HG03378 (cell line): ENCODE measurements around the gene MYLK.

Experiments
- ATAC-seq: cut with Tn5 transposase; IDR thresholded peaks from one replicate; pipeline ENCODE4 v1.9.1; 2021; ENCODE audit warnings: mild to moderate bottlenecking, moderate library complexity; ENCODE audit not compliant: unreplicated experiment

Gene MYLK

GRCh38 chr3:123778991-123779622 is 105.0 kb downstream of the MYLK start:
- ATAC-seq, result no peak

DNA sequence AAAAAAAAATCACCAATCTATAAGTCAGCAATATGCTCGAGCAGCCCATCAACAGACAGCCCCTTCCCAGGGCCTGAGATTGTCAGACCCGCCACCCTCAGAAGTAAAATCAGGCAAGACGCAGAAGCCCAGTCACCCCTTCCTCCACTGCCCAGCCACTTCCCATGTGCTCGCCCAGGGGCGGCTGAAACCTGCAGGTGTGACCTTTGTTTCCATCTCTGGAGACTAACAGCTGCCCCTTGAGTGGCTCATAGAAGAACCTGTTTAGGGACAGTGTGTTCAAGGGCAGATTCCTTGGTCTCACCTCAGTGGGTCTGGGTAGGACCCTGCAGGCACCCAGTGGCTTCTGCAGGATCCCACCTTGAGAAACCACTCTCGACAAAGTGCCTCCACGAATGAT is 105.6 kb downstream of the MYLK start:
- ATAC-seq, result no peak

DNA sequence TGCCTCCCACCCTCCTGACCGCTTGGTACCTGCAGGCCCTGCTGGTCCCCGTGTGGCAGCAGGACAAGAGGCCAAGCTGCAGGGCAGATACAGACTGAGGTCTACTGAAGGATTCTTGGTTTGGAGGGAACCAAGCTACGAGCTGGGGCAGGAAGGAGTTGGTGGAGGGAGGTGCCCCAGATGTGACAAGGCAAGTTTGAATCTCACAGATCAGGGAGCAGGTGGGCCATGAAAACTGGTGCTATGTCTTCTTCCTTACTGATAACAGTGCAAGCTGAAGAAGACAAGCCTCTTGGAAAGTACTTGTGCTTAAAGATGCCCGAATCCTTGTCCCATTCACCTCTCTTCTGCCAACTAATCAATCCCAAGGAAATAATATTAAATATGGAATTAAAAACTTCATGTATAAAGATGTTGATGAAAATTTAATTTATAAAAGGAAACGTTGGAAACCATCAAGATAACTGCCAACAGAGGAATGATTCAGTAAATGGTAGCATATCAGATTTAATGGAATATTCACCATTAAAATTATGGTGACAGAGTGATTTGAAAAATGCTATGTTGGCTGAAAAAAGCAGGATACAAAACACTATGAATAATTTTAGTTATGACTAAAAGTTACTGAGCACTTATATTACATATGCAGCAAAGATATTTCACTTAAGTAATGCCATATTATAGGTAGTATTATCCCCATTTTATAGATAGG is 107.9 kb downstream of the MYLK start:
- ATAC-seq, result no peak

- no peak for ATAC-seq
These were observed 109.7 kb downstream of the MYLK start for GRCh38 chr3:123774474-123774873.

- no peak for ATAC-seq
These were observed 110.3 kb downstream of the MYLK start for GRCh38 chr3:123773681-123774431.

DNA sequence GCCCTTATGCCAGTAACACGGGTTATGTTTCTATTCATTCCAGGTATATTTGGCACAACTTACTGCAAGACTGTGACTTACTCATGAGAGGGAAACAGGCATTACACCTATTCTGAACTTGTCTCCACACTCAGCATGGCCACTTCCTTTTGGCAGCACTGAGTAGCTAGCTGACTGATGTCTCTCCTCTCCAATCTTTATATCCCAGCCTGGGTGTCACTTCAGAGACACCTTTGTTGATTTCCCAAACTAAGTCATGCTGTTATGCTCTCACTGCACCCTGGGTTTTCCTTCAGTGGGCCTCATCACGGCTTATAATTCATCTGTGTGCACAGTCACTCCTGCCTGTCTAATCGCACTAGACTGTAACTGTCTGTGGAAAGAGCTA is 114.8 kb downstream of the MYLK start:
- ATAC-seq, result no peak

DNA sequence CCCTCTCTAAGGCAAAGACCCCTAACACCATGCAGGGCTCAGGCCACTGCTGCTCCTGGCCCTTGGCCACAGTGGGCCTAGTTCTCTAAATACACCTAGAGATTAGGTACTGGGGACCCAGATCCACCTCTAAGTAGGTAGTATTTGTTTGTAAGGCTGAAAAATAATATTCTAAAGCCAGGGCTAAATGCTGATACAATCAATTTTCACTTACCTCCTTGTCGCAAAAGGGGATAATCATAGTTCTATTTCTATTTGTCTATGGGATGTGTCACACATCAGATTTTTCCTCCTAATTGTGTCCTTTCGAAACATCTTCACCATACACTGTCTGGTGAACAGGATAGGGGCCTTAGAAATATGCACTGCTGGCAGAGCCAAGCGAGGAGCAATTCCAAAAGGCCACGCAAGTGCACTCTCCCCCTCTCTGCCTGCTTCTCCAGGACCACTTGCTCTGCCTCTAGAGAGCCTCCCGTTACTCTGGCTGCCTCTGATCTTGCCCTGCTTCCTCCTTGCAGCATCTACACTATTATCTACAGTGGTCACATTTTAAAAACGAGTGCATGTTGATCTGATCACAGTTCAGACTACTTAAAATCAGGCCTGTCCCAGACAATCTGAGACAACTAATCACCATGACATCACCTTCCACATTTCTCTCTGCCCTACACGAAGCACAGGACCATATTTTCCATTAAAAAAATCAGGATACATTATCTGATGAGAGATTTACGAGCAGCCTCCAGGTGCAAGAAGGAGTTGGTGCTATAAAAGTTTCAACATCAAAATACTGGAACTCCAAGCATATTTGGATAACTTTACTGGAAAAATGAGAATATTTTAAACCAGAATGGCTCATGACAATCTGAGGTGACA is 115.4 kb downstream of the MYLK start:
- ATAC-seq, result no peak

- ATAC-seq, result no peak
These were observed 116.4 kb downstream of the MYLK start for GRCh38 chr3:123767564-123768292.

DNA sequence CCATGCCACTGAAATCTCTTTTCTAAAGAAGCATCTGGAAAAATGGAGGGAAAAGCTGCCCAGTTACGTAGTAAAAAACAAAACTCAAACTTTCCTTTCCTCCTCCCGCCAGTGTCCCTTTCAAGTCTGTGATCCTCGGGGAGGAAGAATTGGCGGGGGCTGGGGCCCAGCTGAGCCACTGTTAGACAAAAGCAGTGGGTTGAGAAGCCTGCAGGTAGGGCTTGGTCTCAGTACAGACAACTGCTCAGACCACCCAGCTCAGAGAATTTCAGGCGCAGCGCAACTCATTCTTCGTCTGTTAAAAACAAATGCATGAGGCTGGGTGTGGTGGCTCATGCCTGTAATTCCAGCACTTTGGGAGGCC is 117.1 kb downstream of the MYLK start:
- ATAC-seq, result no peak

DNA sequence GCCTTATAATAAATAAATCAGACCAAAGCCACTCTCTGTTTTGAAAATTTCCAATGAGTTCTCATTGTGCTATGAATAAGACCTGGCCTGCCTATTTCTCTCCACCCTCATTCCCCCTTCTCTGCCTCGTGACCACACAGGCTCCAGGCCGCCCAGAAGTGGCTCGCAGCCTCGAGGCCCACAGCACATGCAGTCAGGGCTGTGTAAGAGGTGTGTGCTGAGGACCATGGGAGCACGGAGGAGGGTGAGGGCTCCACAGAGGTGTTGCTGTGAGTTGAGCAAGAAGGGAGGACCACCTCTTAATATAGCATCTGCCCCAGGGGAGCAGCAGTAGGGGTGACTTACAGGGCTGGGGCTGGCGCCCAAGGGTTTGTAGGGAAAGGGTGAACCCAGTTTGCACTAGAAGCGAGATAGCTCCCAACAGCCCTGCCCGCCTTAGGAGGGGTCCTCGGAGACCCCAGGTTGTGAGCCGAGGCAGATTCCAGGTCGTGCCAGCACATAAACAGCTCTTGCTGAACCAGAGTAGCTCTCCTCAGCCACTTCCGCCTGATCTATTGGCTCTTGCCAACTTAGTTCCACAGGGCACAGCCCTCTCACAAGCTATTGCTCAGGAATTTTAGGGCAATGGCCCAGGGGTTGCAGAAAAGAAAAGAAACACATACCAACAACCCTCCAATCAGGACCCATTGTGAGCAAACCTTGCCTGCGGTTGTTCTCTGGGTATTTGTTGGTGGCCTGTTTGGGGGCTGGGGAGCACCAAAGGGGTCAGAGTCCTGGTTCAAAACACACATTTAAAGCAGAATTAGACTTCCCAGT is 117.7 kb downstream of the MYLK start:
- no peak for ATAC-seq

GRCh38 chr3:123765475-123766128 is 118.5 kb downstream of the MYLK start:
- no peak for ATAC-seq

GRCh38 chr3:123764647-123765046 is 119.5 kb downstream of the MYLK start:
- ATAC-seq, result no peak

- no peak for ATAC-seq
These were observed 121.3 kb downstream of the MYLK start for GRCh38 chr3:123762805-123763204.

DNA sequence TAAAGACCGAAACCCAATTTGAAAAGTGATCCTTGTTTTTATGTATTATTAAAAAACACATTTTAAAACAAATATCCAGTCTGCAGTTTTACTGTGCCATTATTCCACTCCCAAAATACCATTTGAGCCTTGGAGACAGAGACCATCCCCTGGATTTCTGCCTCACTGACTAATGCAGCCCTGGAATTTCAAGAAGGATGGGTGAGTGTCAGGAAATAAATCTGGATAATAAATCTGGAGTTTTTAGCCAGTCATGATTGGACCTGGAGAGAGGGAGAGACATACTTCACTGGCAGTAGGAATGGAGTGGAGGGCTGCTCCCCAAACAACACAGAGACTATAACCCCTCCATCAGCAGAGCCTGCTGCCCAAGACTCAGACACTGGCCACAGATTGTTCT is 123.3 kb downstream of the MYLK start:
- no peak for ATAC-seq

DNA sequence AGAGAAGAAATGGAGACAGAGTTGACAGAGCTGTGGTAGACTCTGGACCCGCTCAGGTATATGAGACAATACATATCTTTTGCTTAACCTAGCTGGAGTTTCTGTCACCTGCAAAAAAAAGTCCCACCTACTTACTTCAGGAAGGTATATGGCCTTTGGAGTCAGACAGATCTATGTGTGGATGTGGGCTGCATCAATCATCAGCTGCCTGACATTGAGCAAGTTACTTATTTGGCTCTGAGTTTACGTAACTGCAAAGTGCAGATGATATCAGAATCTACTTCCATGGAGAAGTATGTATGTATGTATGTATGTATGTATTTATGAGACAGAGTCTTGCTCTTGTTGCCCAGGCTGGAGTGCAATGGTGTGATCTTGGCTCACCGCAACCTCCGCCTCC is 124.3 kb downstream of the MYLK start:
- ATAC-seq, result no peak

GRCh38 chr3:123759311-123759710 is 124.8 kb downstream of the MYLK start:
- ATAC-seq, result no peak

- ATAC-seq, result no peak
These were observed 126.0 kb downstream of the MYLK start for GRCh38 chr3:123758081-123758564.

- peak; percentile 59 for ATAC-seq
These were observed 126.7 kb downstream of the MYLK start for GRCh38 chr3:123757281-123757940.
